Stomach (tissue), 4 donors: Measurements from ENCODE around the gene LIME1.

Source experiments
- POLR2A ChIP-seq, 4 donors: fragments of 450-650 bp; IDR thresholded peaks; one replicate each; pipeline ENCODE4 v1.6.1; 2016; ENCODE audit warnings: antibody characterized with exemption in 4 of 4, control low read depth in 2 of 4, mild to moderate bottlenecking in 1 of 4, moderate library complexity in 1 of 4
- TF ChIP-seq, protein P1 (sequence below), 7 experiments: fragments of 450-650 bp in 4 of 7; fragments of 200-600 bp in 3 of 7; sonication (generic) in 3 of 7; IDR thresholded peaks; one replicate each; pipeline ENCODE4 v1.5.1; 2016 to 2019; ENCODE audit warnings: antibody characterized with exemption in 7 of 7, control low read depth in 2 of 7, mild to moderate bottlenecking in 1 of 7

DNA sequence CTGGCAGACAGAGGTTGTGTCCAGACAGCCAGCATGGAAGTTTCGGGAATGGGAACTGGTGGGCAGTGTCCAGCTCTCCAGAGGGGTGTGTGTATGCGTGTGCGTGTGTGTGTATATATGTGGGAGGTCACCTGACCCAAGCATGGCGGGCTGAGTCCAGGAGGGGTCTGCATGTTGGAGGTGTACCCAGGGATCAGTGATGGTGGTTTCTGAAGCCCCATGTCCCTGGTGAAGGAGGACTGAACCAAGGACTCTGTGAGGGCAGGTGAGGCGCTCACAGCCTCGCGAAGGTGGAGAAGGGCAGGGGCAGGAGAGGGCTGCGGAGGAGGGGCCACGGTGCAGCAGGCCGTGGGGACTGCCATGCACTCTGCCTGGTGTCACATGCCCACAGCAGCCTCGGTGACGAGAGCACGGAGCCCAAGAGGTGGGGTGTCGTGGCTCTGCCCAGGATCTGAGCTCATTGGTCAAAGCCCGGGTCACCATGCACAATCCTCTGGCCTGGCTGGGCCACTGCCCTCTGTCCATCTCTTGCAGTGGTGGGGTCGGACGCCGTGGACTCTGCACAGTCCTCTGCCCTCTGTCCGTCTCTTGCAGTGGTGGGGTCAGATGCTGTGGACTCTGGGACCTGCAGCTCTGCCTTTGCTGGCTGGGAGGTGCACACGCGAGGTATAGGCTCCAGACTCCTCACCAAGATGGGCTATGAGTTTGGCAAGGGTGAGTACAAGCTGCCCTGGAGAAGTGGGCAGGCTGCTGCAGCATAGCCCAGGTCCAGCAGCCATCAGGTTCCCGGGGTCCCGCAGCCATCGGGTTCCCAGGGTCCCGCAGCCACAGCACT, 2.1 kb upstream of the LIME1 start:
- TF ChIP-seq, protein P1, sequence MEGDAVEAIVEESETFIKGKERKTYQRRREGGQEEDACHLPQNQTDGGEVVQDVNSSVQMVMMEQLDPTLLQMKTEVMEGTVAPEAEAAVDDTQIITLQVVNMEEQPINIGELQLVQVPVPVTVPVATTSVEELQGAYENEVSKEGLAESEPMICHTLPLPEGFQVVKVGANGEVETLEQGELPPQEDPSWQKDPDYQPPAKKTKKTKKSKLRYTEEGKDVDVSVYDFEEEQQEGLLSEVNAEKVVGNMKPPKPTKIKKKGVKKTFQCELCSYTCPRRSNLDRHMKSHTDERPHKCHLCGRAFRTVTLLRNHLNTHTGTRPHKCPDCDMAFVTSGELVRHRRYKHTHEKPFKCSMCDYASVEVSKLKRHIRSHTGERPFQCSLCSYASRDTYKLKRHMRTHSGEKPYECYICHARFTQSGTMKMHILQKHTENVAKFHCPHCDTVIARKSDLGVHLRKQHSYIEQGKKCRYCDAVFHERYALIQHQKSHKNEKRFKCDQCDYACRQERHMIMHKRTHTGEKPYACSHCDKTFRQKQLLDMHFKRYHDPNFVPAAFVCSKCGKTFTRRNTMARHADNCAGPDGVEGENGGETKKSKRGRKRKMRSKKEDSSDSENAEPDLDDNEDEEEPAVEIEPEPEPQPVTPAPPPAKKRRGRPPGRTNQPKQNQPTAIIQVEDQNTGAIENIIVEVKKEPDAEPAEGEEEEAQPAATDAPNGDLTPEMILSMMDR (IDR thresholded peaks at IDR 0.05): no peak
- no peak for TF ChIP-seq POLR2A (IDR thresholded peaks at IDR 0.05)
